DOHH2 (cell line): ENCODE data around the gene PRODH.
"Not testable (repeated sequence)": the region's sequence is repeated elsewhere in the genome, so short reads cannot be mapped to it uniquely, and the experiment has no call there.

Experiments
- CTCF ChIP-seq: fragments of 200-600 bp; sonication (generic); IDR thresholded peaks from one replicate; pipeline ENCODE4 v1.5.1; 2014; ENCODE audit warnings: antibody characterized with exemption, mild to moderate bottlenecking, low read depth, low read length; ENCODE audit not compliant: poor library complexity, severe bottlenecking
- EZH2phosphoT487 ChIP-seq: fragments of 200-600 bp; sonication (generic); IDR thresholded peaks from 2 replicates; pipeline ENCODE4 v1.6.1; 2017; ENCODE audit warnings: borderline replicate concordance, mild to moderate bottlenecking, antibody characterized with exemption, low read length, moderate library complexity, mixed read lengths

DNA sequence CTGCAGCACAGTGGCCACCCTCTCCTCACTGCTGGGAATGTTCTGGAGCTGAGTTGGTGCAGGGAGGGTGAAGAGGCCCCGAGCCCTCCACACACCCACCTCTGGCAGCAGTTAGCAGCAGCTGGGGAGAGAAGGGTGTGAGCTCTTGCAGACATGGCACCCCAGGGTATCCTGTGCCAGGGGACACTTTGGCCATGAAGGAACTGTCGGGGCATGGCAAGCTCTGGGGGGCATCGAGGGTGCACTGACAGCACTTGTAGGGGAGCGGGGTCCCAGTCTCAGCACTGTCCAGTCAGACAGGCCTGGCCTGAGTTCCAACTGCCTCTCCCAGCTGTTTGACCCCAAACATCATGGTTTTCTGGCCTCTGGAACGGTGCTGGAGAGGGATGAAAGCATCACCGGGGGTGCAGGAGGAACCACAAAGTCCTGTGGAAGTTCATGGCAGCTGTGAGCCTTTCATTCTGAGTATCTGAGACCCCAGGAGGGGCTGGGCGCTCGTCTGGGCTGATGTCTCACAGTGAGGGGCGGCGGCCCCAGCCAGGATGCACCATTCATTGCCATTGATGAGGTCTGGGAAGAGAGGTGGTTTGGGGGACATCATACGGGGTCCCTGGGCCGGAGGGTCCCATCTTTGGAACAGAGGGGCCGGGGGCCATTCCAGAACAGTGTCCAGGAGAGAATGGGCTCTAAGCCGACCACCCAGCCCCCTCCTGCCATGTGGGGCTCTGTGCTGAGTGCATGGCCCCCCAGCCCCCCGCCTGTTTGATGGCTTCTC lies 20.2 kb upstream of the PRODH start:
- not testable (repeated sequence) for TF ChIP-seq EZH2phosphoT487, CTCF
